SU-DHL-6 (cell line): Measurements from ENCODE around the gene CEP350.

Source experiments
- CTCF ChIP-seq: fragments of 200-600 bp; sonication (generic); IDR thresholded peaks from one replicate; pipeline ENCODE4 v1.5.1; 2017; ENCODE audit warnings: antibody characterized with exemption, mild to moderate bottlenecking, low read length, moderate library complexity; ENCODE audit not compliant: insufficient read depth, poor library complexity, severe bottlenecking
- EZH2phosphoT487 ChIP-seq: fragments of 200-600 bp; sonication (generic), shearing (Covaris generic); conservative IDR thresholded peaks from 2 replicates; pipeline ENCODE4 v1.6.1; 2018; ENCODE audit warnings: mild to moderate bottlenecking, antibody characterized with exemption, low read length, moderate library complexity, mixed read lengths

- no peak for TF ChIP-seq CTCF
- TF ChIP-seq EZH2phosphoT487, result no peak
These were observed 3.0 kb upstream of the CEP350 start for GRCh38 chr1:179951383-179952144.
